WTC11 (cell line): ENCODE data around the gene NRXN2.

Experiments used
- ATF2 ChIP-seq: sonication (generic); formaldehyde crosslinking; IDR thresholded peaks from 2 replicates; pipeline ENCODE4 v1.8.1; 2022; ENCODE audit warnings: low read depth, missing genetic modification reagents, borderline replicate concordance
- CTCF ChIP-seq: fragments of 200-600 bp; IDR thresholded peaks from 2 replicates; pipeline ENCODE4 v1.8.0; 2022; ENCODE audit warnings: antibody characterized with exemption
- FOXJ3 ChIP-seq: sonication (generic); formaldehyde crosslinking; IDR thresholded peaks from 2 replicates; pipeline ENCODE4 v1.9.0; 2021; ENCODE audit warnings: missing genetic modification reagents, mild to moderate bottlenecking, borderline replicate concordance
- GTF2I ChIP-seq: fragments of 250-450 bp; sonication (Bioruptor Pico); conservative IDR thresholded peaks from 2 replicates; pipeline ENCODE4 v1.4.0; 2021; ENCODE audit warnings: mild to moderate bottlenecking
- HMGXB4 ChIP-seq: sonication (generic); formaldehyde crosslinking; IDR thresholded peaks from 2 replicates; pipeline ENCODE4 v1.8.1; 2023; ENCODE audit warnings: mild to moderate bottlenecking, moderate library complexity, missing genetic modification reagents
- MAX ChIP-seq: sonication (generic); formaldehyde crosslinking; IDR thresholded peaks from 2 replicates; pipeline ENCODE4 v1.8.0; 2022; ENCODE audit warnings: mild to moderate bottlenecking, missing genetic modification reagents
- NFE2L1 ChIP-seq: sonication (generic); formaldehyde crosslinking; IDR thresholded peaks from 2 replicates; pipeline ENCODE4 v1.8.1; 2023; ENCODE audit warnings: missing genetic modification reagents
- NFYB ChIP-seq: sonication (generic); formaldehyde crosslinking; conservative IDR thresholded peaks from 2 replicates; pipeline ENCODE4 v1.8.0; 2022; ENCODE audit warnings: low read depth, missing genetic modification reagents
- TCF7 ChIP-seq: sonication (generic); formaldehyde crosslinking; IDR thresholded peaks from 2 replicates; pipeline ENCODE4 v1.8.0; 2022; ENCODE audit warnings: mild to moderate bottlenecking, low read depth, missing genetic modification reagents, moderate library complexity
- ZNF232 ChIP-seq: sonication (generic); formaldehyde crosslinking; IDR thresholded peaks from 2 replicates; pipeline ENCODE4 v1.8.0; 2022; ENCODE audit warnings: mild to moderate bottlenecking, missing genetic modification reagents
- ZNF317 ChIP-seq: sonication (generic); formaldehyde crosslinking; IDR thresholded peaks from 2 replicates; pipeline ENCODE4 v1.8.1; 2023; ENCODE audit warnings: low read depth, mild to moderate bottlenecking, moderate library complexity, missing genetic modification reagents, borderline replicate concordance
- ZNF512 ChIP-seq: sonication (generic); formaldehyde crosslinking; IDR thresholded peaks from 2 replicates; pipeline ENCODE4 v1.8.1; 2022; ENCODE audit warnings: missing genetic modification reagents, borderline replicate concordance

DNA sequence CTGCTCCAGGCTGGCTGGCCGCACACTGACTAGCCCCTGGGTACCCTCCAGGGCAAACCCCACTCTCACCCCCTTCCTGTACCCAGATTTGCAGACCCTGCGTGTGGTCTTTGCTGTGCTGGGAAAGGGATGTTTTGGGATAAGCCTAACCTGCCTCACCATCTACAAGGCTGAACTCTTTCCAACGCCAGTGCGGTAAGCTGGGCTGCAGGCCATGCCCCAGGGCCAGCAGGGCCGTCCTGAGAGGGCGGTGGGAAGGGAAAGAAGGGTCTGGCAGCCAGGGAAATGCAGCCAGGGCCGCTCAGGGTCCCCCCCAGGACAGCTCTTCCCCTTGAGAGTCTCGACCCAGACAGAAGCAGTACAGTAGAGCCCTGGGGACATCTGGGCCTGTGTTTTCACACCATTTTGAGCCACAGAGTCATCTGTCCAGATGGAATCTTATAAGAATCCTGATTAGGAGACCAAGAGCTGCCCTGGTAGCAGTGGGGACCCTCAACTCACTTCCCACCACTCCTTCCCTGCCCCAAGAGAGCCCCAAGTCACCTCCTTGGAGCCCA is 154.3 kb downstream of the NRXN2 start:
- no peak for TF ChIP-seq MAX (CRISPR knock-in tag)
- TF ChIP-seq GTF2I (CRISPR knock-in tag): no peak
- TF ChIP-seq ATF2 (CRISPR knock-in tag): no peak
- TF ChIP-seq CTCF: no peak
- no peak for TF ChIP-seq NFYB (CRISPR knock-in tag)
- no peak for TF ChIP-seq ZNF232 (CRISPR knock-in tag)
- no peak for TF ChIP-seq ZNF317 (CRISPR knock-in tag)
- no peak for TF ChIP-seq NFE2L1 (CRISPR knock-in tag)
- TF ChIP-seq HMGXB4 (CRISPR knock-in tag): no peak
- TF ChIP-seq FOXJ3: no peak
- no peak for TF ChIP-seq ZNF512 (CRISPR knock-in tag)
- no peak for TF ChIP-seq TCF7 (CRISPR knock-in tag)
